RWPE1 (cell line): ENCODE measurements around the gene PAFAH1B1.
A peak's percentile ranks its signal among the peaks of the same experiment; 100 is the strongest.

Experiments
- CTCF ChIA-PET: fragments of 350-600 bp; sonication (Branson Sonifier 250); formaldehyde crosslinking; extraction: SDS; loops from one replicate; lab custom pipeline; 2021; lab: Yijun Ruan, JAX
- POLR2A ChIA-PET: fragments of 400-600 bp; formaldehyde crosslinking; extraction: SDS; loops from one replicate; lab custom pipeline; 2020; ENCODE audit warnings: antibody characterized with exemption; ENCODE audit not compliant: low non-redundant PET; lab: Yijun Ruan, JAX
- DNase-seq: peaks from one replicate; pipeline ENCODE4 v3.0.0; 2012; ENCODE audit warnings: low spot score
- H3K27ac ChIP-seq: fragments of 450-650 bp; 2 replicates; pipeline ENCODE4 v1.5.1; 2017
- CTCF ChIP-seq: fragments of 450-650 bp; conservative IDR thresholded peaks from 2 replicates; pipeline ENCODE4 v1.5.1; 2017; ENCODE audit warnings: low read depth, mild to moderate bottlenecking

The PAFAH1B1 gene

DNA sequence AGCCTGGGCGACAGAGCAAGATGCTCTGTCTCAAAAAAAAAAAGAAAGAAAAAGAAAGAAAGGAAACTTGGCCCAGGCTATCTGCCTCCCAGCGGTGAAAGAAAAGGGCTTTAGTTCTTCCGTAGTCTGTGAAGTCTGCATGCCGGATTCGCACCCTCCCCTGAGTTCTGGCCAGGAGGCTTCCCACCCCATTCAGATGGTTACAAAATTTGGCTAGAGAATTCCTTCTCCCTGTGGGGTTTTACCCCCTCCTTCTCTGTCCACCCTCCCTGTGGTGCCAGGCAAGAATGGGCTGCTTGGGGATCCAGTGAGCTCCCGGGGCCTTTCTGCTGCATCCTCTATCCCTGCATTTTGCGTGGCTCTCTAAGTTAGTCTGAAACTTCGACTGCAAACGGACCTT is 37.8 kb downstream of the PAFAH1B1 start:
- ChIA-PET POLR2A (no interaction called here), CTCF (interaction anchor here (0.6 kb wide), 1 partner anchor 43 kb away, joined by 3 read pairs; no protein-coding TSS in a partner anchor)
- H3K27ac ChIP-seq = peak overlapping the region; percentile 80
- no peak for DNase-seq
- TF ChIP-seq CTCF = no peak

GRCh38 chr17:2634361-2634960 is 41.0 kb downstream of the PAFAH1B1 start:
- H3K27ac ChIP-seq = peak overlapping the region; percentile 86
- TF ChIP-seq CTCF = no peak
- ChIA-PET CTCF (interaction anchor here (0.7 kb wide), 1 partner anchor 36 kb away, joined by 6 read pairs; no protein-coding TSS in a partner anchor), POLR2A (no interaction called here)
- DNase-seq = peak; percentile 89

GRCh38 chr17:2635241-2635640 is 41.8 kb downstream of the PAFAH1B1 start:
- ChIA-PET POLR2A (no interaction called here), CTCF (no interaction called here)
- peak overlapping the region; percentile 86 for H3K27ac ChIP-seq
- no peak for DNase-seq
- no peak for TF ChIP-seq CTCF

GRCh38 chr17:2635675-2636074 is 42.2 kb downstream of the PAFAH1B1 start:
- CTCF ChIA-PET = no interaction called here
- no peak for DNase-seq
- POLR2A ChIA-PET = interaction anchor here (0.7 kb wide), 1 partner anchor 71 kb away, joined by 3 read pairs; no protein-coding TSS in a partner anchor
- TF ChIP-seq CTCF = no peak
- peak overlapping the region; percentile 86 for H3K27ac ChIP-seq

- ChIA-PET CTCF (interaction anchor here (0.7 kb wide), 1 partner anchor 137 kb away, joined by 5 read pairs; no protein-coding TSS in a partner anchor), POLR2A (interaction anchor here (0.7 kb wide), 1 partner anchor 72 kb away, joined by 3 read pairs; no protein-coding TSS in a partner anchor)
- DNase-seq = no peak
- no peak overlapping the region for H3K27ac ChIP-seq
- TF ChIP-seq CTCF = no peak
Observed at GRCh38 chr17:2636169-2636930, 42.9 kb downstream of the PAFAH1B1 start.

DNA sequence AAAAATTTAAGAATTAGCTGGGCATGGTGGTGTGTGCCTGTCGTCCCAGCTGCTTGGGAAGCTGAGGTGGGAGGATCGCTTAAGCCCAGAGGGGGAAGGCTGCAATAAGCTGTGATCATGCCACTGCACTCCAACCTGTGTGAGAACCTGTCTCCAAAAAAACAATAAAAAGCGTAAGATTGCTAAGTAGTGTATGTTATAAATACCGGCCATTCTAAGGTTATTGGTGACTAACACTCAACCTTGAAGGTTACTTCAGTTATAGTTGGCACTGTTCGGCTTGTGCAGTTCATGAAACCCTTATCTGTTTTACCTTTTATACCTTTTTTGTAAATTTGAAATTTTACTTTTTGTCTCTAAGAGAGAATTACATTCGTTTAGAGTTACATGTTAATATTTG is 44.0 kb downstream of the PAFAH1B1 start:
- POLR2A ChIA-PET = no interaction called here
- CTCF ChIA-PET = no interaction called here
- H3K27ac ChIP-seq = no peak overlapping the region
- no peak for TF ChIP-seq CTCF
- DNase-seq = no peak
